Hepatic stellate cell (primary cell): Measurements from ENCODE around the gene CACNB4.
"Not testable (repeated sequence)": the region's sequence is repeated elsewhere in the genome, so short reads cannot be mapped to it uniquely, and the experiment has no call there.

ENCODE experiments used
- DNase-seq: peaks from one replicate; pipeline ENCODE4 v3.0.0; 2011; ENCODE audit warnings: low spot score

CACNB4 gene

DNA sequence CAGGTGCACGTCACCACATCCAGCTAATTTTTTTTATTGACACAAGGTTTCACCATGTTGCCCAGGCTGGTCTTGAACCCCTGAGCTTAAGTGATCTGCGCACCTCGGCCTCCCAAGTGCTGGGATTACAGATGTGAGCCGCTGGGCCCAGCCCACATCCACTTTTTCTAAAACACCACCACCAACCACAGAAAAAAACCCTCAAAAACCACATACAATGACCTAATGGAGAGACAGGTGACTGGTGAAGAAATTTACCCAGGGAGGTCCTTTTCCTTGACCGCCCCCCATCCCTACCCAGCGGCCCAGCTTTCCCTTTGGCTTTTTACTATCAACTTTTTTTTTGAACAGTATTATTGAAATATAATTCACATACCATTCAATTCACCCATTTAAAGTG is 47.9 kb downstream of the CACNB4 start:
- no peak for DNase-seq

DNA sequence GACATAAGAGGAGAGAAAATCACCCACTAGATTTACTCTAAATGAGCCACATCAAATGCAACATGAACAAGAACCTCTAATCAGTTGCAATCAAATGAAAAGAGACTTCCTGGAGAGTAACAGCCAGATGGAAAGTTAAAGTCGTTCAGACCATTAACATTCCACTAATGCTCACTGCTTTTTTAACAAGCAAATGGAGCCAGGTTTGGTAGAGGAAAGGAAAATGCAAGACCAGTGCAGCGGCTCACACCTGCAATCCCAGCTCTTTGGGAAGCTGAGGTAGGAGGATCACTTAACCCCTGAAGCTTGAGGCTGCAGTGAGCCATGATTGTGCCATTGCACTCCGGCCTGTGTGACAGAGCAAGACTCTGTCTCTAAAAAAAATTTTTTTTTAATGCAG is 48.5 kb downstream of the CACNB4 start:
- DNase-seq = no peak

DNA sequence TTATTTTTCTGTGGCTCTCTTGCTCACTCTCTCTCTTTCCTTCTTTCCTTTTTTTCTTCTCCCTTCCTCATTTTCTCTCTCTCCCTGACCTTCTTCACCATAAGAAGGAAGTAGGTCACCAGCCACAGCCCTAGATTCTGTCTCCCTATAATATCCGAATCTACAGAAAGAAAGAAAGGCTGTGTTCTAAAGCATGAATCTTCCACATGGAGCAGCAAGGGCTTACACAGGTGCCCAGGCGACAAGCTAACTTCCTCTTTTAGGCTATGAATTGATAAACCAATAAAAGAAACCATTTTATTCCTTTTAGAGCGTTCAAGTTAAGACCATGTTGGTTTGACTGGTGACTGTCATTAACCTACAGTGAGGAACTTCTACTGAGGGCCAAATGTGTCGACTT is 49.3 kb downstream of the CACNB4 start:
- no peak for DNase-seq

DNA sequence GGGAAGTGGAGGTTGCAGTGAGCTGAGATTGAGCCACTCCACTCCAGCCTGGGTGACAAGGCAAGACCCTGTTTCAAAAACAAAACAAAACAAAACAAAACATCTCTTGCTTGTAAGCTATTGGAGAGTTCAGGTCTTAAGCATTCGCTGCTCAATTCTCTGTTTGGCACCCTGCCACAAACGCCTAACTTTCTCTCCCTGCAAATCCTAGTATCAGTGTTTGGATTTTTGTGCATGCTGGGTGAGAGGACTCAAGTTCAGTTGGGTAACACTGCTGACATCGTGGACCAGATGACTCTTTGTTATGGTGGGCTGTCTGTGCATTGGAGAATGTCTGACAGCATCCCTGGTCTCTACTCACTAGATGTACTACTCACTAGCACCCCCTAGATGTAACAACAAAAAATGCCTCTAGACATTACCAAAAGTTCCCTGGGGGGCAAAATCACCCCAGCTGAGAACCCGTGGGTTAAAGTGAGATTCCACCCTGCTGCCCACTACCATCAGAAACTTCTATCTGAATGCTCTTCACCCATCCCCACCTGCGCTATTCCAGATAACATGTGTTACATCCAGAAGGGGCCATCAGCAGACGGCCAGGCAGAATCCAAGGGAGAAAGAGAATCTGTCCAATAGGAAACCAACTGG is 50.9 kb downstream of the CACNB4 start:
- no peak for DNase-seq

DNA sequence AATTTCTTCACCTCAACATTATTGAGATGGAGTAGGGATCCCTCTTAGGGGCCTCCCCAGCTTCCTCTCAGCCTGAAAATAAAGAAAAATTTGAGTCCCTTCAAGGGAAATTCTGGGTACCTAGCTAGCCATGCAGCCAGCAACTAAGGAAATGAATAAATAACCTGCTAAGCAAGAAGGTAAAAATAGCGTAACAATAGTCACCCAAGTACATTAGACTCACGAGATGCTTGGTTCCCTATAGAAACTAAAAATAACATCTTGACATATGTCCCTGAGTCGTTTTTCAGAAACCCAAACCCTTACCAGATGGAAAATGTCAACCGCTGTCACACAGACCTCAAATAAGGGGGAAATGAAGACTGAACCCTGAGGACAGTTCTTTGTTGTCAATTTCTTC is 51.9 kb downstream of the CACNB4 start:
- DNase-seq = no peak

DNA sequence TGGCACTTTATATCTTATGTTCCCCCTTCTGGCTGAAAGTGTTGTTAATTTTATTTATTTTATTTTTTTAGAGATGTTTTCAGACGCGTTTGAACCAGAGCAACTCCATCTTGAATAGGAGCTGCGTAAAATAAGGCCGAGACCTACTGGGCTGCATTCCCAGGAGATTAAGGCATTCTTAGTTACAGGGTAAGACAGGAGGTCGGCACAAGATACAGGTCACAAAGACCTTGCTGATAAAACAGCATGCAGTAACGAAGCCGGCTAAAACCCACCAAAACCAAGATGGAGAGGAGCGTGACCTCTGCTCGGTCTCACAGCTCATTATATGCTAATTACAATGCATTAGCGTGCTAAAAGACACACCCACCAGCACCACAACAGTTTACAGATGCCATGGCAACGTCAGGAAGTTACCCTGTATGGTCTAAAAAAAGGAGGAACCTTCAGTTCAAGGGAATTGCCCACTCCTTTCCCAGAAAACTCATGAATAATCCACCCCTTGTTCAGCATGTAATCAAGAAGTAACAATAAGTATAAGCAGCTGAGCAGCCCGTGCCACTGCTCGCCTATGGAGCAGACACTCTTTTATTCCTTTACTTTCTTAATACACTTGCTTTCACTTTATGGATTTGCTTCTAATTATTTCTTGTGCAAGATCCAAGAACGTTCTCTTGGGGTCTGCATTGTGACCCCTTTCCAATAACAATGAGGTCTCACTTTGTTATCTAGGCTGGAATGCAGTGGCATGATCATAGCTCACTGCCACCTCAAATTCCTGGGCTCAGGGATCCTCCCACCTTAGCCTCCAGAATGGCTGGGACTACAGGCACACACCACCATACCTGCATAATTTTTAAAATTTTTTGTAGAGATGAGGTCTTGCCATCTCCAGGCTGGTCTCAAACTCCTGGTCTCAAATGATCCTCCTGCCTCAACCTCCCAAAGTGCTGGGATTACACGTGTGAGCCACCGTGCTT is 55.9 kb downstream of the CACNB4 start:
- no peak for DNase-seq

DNA sequence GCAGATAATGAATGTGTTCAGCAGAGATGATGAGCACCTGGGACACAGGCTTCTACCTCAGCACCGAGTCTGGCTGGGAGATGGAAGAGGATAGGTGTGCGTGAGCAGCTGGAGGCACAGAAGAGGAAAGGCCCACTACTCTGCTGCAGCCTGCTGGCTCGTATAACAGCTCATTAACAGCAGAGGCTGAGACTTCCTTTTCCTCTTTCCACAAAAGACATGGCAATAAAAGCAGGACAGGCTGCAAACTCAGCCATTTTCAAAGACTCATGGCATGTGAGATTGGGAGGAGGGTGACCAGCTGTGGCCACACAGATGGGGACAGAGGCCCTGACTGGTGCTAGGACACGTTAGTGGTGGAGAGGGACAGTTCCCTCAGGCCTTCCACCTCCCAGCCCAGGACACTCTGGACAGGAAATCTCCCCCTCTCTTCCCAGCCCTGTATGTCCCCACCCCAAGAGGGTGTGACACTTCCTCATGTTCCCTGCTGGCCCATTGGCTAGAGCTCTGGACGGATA is 60.3 kb downstream of the CACNB4 start:
- DNase-seq = no peak

DNA sequence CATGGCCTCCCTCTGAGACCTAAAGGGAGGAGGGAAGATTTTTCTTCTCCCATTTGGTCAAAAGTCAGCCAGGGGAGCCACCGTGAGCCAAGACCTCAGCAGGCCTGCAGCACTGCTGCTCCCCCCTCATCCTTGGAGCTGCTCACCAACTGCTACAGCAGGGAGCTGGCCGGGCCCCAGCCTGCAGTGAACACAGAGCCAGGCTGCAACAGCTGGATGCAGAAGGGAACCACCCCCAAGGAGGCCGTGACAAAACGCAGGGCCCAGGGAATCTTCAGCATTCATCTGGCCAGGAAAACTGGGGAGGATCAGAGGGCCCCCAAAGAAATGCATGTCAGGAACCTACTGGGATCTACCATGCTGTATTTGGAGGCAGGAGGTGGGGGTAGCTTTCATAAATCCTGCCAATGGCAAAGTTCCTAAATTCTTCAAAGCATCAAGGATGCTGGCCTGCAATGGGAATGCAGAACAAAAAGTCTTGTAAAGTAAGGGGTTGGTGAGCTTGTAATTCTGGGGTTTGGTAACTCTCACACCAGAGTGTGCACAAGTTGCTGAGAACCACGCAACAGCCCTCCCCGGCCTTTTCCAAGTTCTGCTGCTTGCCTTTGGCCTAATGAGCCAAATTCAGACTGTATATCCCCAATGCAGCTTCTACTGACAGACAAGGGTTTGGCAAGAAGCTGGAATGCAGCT is 61.0 kb downstream of the CACNB4 start:
- DNase-seq = no peak

DNA sequence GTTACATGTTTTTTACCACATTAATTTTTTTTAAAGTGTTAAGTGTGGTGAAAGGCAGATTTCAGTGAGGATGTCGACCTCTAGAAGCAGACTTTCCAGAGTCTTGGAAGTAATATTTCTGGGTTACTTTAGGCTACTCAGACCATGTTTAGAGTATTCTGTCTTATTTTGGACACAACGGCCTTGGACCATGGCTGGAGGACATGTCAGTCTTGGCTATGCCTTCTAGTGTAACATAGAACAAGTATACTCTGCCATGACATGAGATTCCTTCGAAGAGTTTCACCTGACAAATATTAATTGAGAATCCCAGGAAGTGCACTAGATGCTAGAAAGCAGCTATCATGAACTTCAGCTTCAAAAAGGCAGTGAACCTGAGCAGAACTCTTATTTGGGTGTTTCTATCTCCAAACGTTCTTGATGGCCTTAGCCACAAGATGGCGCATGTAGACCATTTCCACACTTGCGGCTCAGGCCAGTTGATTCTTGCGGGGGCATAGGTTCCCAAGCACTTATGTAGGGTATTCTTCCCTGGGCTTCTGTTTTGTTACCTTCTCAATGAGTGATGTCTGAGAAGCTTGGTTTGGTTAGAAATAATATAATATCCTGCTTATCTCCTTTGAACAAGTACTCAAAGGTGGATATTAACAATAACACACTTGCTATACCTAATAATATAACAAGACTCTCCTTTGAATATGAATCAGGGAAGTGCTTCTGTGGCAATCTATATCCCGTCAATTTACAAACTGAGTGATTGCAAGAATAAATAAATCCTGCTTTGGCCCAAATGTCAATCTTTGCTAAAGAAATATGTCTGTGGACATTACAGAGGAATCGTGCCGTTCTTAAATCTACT is 62.0 kb downstream of the CACNB4 start:
- DNase-seq = peak; percentile 46

DNA sequence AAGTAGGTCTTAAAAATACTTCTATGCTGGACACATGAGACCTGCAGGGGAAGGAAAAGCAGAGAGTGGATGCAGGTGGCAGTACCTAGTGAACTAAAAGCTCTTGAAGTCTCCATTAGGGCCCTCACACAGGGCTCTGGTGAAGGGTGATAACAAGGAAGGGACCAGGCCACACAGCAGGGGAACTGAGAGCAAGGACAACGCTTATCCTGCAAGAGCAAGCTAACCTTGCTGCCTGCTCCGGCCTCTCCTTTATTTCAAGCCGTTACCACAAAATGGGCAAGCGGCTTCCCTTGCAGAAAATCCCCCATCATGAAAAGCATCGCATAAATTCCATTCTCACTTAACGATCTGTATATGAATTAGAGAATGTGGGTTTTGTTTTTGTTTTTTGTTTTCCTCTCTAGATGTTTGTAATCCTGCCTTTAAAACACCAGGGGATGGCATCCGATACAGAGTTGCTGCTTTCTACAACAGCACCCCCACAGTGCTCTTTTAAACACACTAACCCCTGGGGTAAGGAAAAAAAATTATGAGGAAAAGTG is 64.5 kb downstream of the CACNB4 start:
- no peak for DNase-seq

DNA sequence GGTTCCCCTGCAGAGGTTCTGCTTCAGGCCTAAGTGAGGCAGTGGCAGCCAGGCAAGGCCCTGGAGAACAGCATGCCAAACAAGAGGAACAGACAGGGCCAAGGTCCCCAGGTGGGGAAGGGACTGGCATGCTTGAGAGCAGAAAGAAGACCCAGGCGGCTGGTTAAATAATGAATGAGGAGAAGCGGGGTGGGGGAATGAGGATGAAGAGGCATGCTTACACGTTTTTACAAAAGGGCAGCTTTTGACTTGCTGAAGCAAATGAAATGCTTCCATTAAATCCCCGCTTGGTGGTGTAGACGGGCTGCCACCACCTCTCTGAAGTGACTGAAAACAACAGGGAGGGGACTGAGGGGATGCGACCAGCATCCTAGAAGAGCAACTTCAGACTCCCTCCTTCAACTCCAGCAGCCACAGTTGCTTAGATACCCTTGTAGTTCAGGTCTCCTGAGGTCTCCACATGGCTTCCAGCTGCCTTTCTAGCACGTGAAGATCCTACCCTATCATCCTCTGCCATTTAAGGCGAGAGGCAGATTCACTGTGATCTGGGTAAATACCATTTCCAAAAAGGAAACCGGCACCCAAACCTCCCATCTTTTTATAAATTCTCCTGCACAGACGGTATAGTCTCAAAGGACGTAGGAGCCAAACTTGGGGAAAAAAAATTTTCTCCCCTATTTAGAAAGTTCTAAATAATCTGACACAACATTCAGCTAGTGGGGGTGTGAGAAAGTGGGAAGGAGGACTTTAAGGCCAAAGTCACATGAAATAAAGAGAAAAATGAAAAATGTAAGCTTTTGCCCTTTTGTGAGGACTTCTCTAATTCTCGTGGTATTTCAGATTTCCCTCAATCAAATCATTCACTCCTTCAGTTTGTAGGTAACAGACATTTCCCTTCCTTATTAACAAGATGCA is 65.6 kb downstream of the CACNB4 start:
- DNase-seq = no peak

DNA sequence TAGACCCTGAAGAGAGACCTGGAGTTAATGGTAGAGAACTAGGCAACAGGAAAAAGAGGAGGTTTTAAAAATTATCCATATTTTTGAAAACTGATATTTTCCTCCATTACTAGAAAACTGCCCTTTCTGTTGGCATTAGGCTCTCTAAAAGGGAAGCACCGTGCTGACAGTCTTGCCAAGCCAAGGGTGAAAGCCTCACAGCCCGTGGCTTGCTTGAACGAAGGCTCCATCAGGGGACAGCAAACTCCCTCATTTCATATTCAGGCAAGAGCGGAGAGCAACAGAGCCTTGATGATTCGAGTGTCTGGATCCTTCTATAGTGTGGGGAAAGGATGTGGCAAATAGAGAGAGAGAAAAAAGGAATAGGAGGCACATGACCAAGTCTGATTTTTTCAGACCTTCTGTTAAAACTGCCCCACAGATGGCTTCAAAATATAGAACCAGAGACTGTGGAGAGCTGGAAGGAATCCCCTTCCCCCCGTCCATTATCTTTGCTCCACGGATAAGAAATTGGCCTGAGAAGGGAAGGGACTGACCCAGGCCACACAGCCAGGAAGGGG is 67.0 kb downstream of the CACNB4 start:
- DNase-seq = no peak

DNA sequence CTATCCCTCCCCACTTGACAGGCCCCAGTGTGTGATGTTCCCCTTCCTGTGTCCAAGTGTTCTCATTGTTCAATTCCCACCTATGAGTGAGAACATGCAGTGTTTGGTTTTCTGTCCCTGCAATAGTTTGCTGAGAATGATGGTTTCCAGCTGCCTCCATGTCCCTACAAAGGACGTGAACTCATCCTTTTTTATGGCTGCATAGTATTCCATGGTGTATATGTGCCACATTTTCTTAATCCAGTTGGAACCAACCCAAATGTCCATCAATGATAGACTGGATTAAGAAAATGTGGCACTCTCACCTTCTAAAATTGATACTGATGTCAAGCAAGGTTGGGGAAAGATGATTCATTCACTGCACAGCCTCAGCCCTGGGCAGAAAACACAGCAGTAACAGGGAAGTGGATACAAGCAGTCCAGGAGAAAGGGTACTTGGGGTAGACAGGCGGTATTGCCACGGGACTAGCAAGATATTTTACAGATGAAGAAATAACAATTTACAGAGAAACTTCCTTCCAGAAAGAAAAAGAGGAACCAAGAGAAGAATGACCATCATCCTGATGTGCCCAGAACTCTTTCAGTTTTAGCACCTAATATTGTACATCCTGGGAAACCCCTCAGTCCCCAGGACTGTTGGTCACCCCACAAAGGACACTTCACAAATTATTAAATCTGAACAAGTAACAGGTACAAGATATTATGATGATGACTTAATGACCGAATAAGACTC is 68.1 kb downstream of the CACNB4 start:
- DNase-seq = not testable (repeated sequence)

DNA sequence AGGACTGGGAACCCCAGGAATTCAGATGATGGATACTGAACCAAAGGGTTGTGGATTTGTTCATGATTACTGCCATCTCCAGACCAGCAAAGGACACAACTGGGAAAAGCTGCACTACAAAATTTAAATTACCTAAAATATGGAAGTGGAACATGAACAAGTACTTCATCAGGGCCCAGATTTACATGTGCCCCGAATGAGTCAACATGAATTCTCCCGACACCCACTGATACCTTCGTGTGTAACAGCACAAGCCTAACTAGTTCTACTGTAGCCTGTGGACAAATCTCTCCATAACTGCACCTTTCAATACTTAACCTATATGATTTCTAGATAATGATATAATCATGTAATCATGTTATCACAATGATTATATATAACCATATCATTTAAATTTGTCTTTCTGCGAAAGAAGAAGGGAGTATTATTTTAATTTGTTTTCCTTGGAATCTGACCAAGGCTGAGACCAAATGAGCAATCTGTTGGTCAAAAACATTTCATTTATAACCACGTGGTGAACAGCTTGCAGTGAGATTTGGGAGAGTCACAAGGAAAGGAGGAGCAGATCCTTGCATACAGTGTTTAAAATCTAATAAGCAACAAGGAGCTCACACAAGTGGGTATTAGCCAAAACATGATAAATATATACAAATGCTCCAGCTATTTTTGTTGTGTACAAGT is 70.5 kb downstream of the CACNB4 start:
- DNase-seq = peak; percentile 22

DNA sequence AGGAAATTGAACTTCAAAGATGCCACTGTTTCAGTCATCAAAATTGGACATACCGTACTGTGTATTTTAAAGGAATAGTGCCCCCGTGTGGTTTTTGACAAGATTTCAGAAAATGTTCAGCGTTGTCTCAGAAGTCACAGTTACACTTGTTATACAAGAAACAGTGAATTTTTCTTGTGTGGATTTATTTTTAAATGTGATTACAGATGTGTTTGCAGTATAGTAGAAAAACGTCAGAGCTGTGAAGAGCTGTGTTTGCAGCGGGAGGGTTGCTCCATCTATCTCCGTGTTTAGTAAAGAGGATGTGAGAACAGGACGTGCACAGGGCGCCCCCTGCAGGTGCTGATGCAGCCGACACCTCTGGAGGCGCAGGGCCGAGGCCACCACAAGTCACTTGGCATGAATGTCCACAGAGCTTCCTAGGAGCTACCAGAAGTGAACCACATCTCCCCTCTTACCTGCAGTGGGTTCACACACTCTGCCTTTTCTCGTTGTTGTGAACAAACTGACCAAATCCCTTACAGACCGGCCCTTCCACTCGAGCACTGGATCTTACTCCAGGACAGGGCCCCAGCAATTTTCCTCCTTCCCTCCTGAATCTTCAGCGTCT is 73.1 kb downstream of the CACNB4 start:
- peak; percentile 40 for DNase-seq

DNA sequence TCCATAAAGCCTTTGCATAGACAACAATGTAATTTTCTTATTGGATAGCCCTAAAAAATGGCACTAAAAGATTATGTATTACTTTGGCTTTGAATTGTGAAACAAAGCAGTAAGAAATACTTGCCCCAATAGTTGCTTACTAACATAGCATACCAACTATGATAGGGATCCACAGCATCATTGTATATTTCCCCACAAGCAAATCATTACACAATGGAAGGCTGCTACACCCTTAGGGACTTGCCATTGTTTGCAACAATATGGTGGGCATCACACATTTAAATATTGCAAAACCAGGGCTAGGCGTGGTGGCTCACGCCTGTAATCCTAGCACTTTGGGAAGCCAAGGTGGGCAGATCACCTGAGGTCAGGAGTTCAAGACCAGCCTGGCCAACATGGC is 74.4 kb downstream of the CACNB4 start:
- DNase-seq = no peak

DNA sequence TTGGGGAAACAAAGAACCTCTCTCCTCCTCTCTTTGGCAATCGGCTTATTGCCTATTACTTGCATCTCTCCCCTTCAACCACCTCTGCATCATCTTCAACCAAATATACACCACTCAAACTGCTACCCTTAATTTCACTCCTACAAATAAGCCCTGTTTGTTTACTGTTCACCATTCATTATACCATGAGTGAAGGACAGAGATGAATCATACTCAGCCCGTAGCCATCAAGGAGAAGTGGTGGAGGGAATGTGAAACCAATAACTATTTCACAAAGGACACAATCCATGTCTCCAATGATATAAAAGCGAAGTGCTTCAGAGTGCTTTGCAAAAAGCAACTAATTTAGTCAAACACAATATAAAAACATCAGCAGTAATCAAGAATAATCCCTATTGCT is 76.8 kb downstream of the CACNB4 start:
- no peak for DNase-seq

DNA sequence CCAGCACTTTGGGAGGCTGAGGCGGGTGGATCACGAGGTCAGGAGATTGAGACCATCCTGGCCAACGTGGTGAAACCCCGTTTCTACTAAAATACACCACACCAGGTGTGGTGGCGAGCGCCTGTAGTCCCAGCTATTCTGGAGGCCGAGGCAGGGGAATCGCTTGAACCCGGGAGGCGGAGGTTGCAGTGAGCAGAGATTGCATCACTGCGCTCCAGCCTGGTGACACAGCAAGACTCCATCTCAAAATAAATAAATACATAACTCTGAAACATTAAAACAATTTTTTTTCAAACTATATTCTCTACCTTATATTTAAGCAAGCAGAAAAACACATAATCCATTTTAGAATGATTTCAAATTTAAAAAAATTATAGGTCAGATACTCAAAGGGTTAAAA is 77.8 kb downstream of the CACNB4 start:
- DNase-seq = not testable (repeated sequence)
